Retinal pigment epithelial cell (primary cell): ENCODE measurements around the gene RBP4.
A peak's percentile ranks its signal among the peaks of the same experiment; 100 is the strongest.

Experiments used
- DNase-seq: peaks from one replicate; pipeline ENCODE4 v3.0.0-alpha.2; 2010; ENCODE audit warnings: low read depth
- H3K4me3 ChIP-seq: 2 replicates; pipeline ENCODE4 v1.5.1; 2011; ENCODE audit warnings: mild to moderate bottlenecking, low read length, control low read depth, moderate library complexity
- TF ChIP-seq, protein P1 (sequence below): conservative IDR thresholded peaks from 2 replicates; pipeline ENCODE4 v1.5.1; 2011; ENCODE audit warnings: low read depth, low read length, control low read depth, inconsistent platforms

Gene RBP4

GRCh38 chr10:93603023-93603422, 2.0 kb upstream of the RBP4 start:
- no peak for DNase-seq
- H3K4me3 ChIP-seq = no peak overlapping the region
- TF ChIP-seq, protein P1, sequence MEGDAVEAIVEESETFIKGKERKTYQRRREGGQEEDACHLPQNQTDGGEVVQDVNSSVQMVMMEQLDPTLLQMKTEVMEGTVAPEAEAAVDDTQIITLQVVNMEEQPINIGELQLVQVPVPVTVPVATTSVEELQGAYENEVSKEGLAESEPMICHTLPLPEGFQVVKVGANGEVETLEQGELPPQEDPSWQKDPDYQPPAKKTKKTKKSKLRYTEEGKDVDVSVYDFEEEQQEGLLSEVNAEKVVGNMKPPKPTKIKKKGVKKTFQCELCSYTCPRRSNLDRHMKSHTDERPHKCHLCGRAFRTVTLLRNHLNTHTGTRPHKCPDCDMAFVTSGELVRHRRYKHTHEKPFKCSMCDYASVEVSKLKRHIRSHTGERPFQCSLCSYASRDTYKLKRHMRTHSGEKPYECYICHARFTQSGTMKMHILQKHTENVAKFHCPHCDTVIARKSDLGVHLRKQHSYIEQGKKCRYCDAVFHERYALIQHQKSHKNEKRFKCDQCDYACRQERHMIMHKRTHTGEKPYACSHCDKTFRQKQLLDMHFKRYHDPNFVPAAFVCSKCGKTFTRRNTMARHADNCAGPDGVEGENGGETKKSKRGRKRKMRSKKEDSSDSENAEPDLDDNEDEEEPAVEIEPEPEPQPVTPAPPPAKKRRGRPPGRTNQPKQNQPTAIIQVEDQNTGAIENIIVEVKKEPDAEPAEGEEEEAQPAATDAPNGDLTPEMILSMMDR = no peak

DNA sequence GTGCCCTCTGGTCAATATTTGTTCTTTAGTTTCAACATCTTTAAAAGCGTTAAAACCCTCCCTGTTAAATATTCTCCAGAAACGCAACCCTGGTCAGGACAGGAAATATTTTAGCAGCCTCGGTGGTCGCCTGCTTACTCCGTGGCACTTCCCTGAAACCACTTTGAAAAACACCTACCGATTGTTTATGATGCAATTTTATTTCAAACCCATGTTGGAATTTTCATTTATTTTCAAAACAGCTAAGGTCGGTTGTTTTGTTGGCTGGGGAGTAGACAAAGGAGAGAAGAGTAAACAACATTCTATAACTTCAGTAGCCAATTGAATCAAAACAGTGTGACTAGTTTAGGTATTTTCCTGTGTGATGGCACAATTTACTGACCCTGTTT, 733 bp upstream of the RBP4 start:
- TF ChIP-seq, protein P1 = no peak
- H3K4me3 ChIP-seq = no peak overlapping the region
- DNase-seq = no peak

GRCh38 chr10:93600446-93601145, 439 bp downstream of the RBP4 start:
- H3K4me3 ChIP-seq = peak overlapping the region; percentile 15
- TF ChIP-seq, protein P1 = no peak
- DNase-seq = no peak

- no peak overlapping the region for H3K4me3 ChIP-seq
- DNase-seq = no peak
- TF ChIP-seq, protein P1 = no peak
These were observed 1.3 kb downstream of the RBP4 start for GRCh38 chr10:93599778-93600177.

GRCh38 chr10:93599335-93599734, 1.7 kb downstream of the RBP4 start:
- no peak for DNase-seq
- no peak overlapping the region for H3K4me3 ChIP-seq
- TF ChIP-seq, protein P1 = no peak

DNA sequence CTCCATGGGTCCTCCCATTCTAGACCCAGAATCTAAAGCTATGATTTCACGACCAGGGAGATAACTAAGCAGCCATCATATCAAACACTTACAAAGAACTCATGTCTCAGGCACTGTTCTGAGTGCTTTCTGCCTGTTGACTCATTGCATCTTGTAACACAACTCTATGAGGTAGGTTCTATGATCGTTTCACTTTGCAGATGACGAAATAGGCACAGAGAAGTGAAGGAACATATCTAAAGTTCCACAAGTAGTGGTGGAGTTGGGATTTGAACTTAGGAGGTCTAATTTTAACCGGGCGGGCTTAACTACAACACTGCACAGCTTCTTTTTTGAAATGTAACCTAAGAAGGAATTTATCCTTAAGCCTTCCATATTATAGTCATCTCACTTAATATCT, 2.9 kb downstream of the RBP4 start:
- TF ChIP-seq, protein P1 = no peak
- no peak for DNase-seq
- no peak overlapping the region for H3K4me3 ChIP-seq

DNA sequence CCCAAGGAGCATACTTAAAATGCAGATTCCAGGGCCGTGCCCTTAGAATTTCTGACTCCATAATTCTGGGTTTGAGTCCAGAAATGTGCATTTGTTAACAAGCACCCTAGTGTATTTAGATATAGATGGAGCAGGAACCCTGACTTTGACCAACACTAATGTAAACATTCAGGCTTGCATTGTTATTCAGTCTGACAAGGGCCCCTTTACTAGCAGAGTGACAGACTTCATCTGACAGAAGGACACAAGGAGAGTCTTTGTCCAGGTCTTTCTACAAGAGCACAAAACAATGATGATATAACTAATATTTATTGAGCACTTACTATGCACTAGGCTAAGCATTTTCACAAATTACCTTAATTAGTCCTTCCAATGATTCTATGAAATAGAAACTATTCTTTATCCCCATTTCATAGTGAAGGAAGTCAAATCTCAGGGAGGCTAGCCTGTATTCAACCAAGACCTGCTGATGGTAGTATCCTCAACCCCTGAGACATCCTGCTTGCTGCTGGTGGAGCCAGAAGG, 3.9 kb downstream of the RBP4 start:
- no peak for DNase-seq
- TF ChIP-seq, protein P1 = no peak
- no peak overlapping the region for H3K4me3 ChIP-seq
